Measurements from ENCODE around the gene POC1B.

- TF ChIP-seq SUZ12 (IDR thresholded peaks at IDR 0.05; ENCODE audit: extremely low read depth, insufficient read depth, insufficient read length) = no peak
- TF ChIP-seq YY1 (IDR thresholded peaks at IDR 0.05; ENCODE audit: insufficient read depth, insufficient read length) = no peak
- no peak for TF ChIP-seq ZNF274 (IDR thresholded peaks at IDR 0.05; ENCODE audit: low read depth, low read length)
Measured at GRCh38 chr12:89391726-89392336, 134.0 kb downstream of the POC1B start.

All from NT2/D1 (cell line).